Measurements from ENCODE around the gene BCCIP. TPM values are rescaled to one million over a fixed set of nuclear protein-coding genes. Genes with fewer than 3 reads are reported as not detected.

Gene BCCIP
- total RNA-seq = 63.5 TPM

GRCh38 chr10:125822878-125823662 is at the start of gene BCCIP, which contains the start of gene UROS:
Gene BCCIP, plus strand, starts transcription at chr10:125823546. Its CDS starts 12 bp downstream, at chr10:125823558.
Gene UROS, minus strand, starts transcription at chr10:125823258. Its CDS starts 6,759 bp downstream, at chr10:125816499.

DNA sequence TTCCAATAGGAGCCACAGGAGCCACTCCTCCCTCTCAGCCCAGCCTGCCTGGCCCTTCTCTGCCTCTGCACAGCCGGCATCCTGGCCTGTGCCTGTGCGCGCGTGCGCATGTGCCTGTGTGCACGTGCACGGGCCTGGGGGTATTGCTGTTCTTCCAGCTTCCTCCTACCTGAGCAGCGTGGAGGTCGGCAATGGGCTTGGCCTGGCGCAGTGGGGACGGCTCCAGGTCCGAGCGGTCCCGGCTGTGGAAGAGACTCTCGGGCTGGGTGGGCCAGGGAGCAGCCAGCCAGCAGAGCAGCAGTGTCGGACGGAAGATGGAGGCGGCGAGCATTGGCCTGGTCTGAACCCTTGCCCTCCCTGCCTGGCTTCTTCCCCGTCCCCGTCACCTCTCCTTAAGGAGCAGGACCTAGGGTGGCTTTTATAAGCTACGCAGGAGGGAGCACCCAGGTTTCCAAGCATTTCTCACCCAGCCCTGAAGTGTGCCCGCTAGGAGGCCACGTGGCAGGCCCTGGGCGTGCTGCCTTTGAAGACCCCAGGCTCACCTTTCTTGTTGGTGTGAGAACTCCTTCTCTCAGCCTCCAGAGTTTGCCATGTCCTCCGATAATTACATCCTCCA is 47.7 kb upstream of the BCCIP start, which contains the start of gene MMP21:
TSS of gene MMP21 (minus strand) at position 331 of the 616 bp plus-strand sequence. CDS start at position 331, 0 bp downstream.

GRCh38 chr10:125881192-125881591 is 57.8 kb downstream of the BCCIP start, which contains the start of gene DHX32:
Gene DHX32, minus strand, starts transcription at chr10:125881292. Its CDS starts 468 bp downstream, at chr10:125880824.

Other genes starting within 250 kb of the BCCIP start
- not detected for gene TEX36, start 140.4 kb upstream of the BCCIP start, total RNA-seq
- 50.4 TPM for gene EDRF1, start 103.8 kb upstream of the BCCIP start, total RNA-seq
- 1.2 TPM for gene MMP21, start 47.7 kb upstream of the BCCIP start, total RNA-seq
- gene UROS, start 288 bp upstream of the BCCIP start, total RNA-seq = 55.3 TPM
- 48.4 TPM for gene DHX32, start 57.7 kb downstream of the BCCIP start, total RNA-seq
- 3.1 TPM for gene FANK1, start 73.0 kb downstream of the BCCIP start, total RNA-seq

All from camera-type eye (tissue), 1 donor.